ENCODE data around the gene WNT7A. TPM values are rescaled to one million over a fixed set of nuclear protein-coding genes. Genes with fewer than 3 reads are reported as not detected.

Gene WNT7A
- total RNA-seq, 2 donors from 2014 or later = 0.11 TPM; not detected in 1

- no peaks in the 10 kb centered on the region for H3K9me3 ChIP-seq
- no peak overlapping the region for H3K27ac ChIP-seq
- H3K4me3 ChIP-seq = no peak overlapping the region
- H3K27me3 ChIP-seq (replicated peaks; ENCODE audit: insufficient read depth) = no peaks in the 10 kb centered on the region
- no peaks in the 10 kb centered on the region for H3K4me1 ChIP-seq (replicated peaks)
- no peak for DNase-seq (ENCODE audit: low spot score)
- TF ChIP-seq CTCF (IDR thresholded peaks at IDR 0.05) (no peak), POLR2A (IDR thresholded peaks at IDR 0.05) (no peak), POLR2AphosphoS5 (IDR thresholded peaks at IDR 0.05) (no peak)
- 85% methylated on average over 5 of the region's 5 CpGs for WGBS
- intact Hi-C loops (cut with DNase I) = no loop called here
- no peaks in the 10 kb centered on the region for H3K36me3 ChIP-seq
These were observed 57.8 kb downstream of the WNT7A start for GRCh38 chr3:13822042-13822441.

- TF ChIP-seq CTCF (IDR thresholded peaks at IDR 0.05) (no peak), POLR2AphosphoS5 (IDR thresholded peaks at IDR 0.05) (no peak), POLR2A (IDR thresholded peaks at IDR 0.05) (no peak)
- Histone ChIP-seq H3K27ac (no peak overlapping the region), H3K36me3 (no peaks in the 10 kb centered on the region), H3K9me3 (no peaks in the 10 kb centered on the region), H3K4me3 (no peak overlapping the region), H3K4me1 (replicated peaks) (no peaks in the 10 kb centered on the region), H3K27me3 (replicated peaks; ENCODE audit: insufficient read depth) (no peaks in the 10 kb centered on the region)
- no peak for DNase-seq (ENCODE audit: low spot score)
- WGBS = 77% methylated on average over 3 of the region's 3 CpGs
- intact Hi-C loops (cut with DNase I) = no loop called here
These were observed 58.7 kb downstream of the WNT7A start for GRCh38 chr3:13821126-13821525.

GRCh38 chr3:13818919-13819318 is 61.0 kb downstream of the WNT7A start:
- no peaks in the 10 kb centered on the region for H3K4me1 ChIP-seq (replicated peaks)
- H3K27ac ChIP-seq = no peak overlapping the region
- no peaks in the 10 kb centered on the region for H3K27me3 ChIP-seq (replicated peaks; ENCODE audit: insufficient read depth)
- intact Hi-C loops (cut with DNase I) = no loop called here
- H3K4me3 ChIP-seq = no peak overlapping the region
- no peaks in the 10 kb centered on the region for H3K36me3 ChIP-seq
- TF ChIP-seq POLR2A (IDR thresholded peaks at IDR 0.05) (no peak), CTCF (IDR thresholded peaks at IDR 0.05) (no peak), POLR2AphosphoS5 (IDR thresholded peaks at IDR 0.05) (no peak)
- 85% methylated on average over 19 of the region's 30 CpGs for WGBS
- H3K9me3 ChIP-seq = no peaks in the 10 kb centered on the region
- DNase-seq (ENCODE audit: low spot score) = no peak

GRCh38 chr3:13815088-13815683 is 64.7 kb downstream of the WNT7A start:
- DNase-seq (ENCODE audit: low spot score) = no peak
- H3K36me3 ChIP-seq = no peaks in the 10 kb centered on the region
- 81% methylated on average over 3 of the region's 3 CpGs for WGBS
- intact Hi-C loops (cut with DNase I) = no loop called here
- no peak overlapping the region for H3K27ac ChIP-seq
- no peak overlapping the region for H3K4me3 ChIP-seq
- H3K9me3 ChIP-seq = no peaks in the 10 kb centered on the region
- no peaks in the 10 kb centered on the region for H3K4me1 ChIP-seq (replicated peaks)
- TF ChIP-seq CTCF (IDR thresholded peaks at IDR 0.05) (no peak), POLR2A (IDR thresholded peaks at IDR 0.05) (no peak), POLR2AphosphoS5 (IDR thresholded peaks at IDR 0.05) (no peak)
- no peaks in the 10 kb centered on the region for H3K27me3 ChIP-seq (replicated peaks; ENCODE audit: insufficient read depth)

GRCh38 chr3:13812034-13812471 is 67.8 kb downstream of the WNT7A start:
- no peak overlapping the region for H3K4me3 ChIP-seq
- no peaks in the 10 kb centered on the region for H3K4me1 ChIP-seq (replicated peaks)
- H3K27me3 ChIP-seq (replicated peaks; ENCODE audit: insufficient read depth) = no peaks in the 10 kb centered on the region
- no peak overlapping the region for H3K27ac ChIP-seq
- DNase-seq (ENCODE audit: low spot score) = no peak
- 54% methylated on average over 11 of the region's 11 CpGs for WGBS
- no peaks in the 10 kb centered on the region for H3K36me3 ChIP-seq
- intact Hi-C loops (cut with DNase I) = no loop called here
- no peaks in the 10 kb centered on the region for H3K9me3 ChIP-seq
- TF ChIP-seq CTCF (IDR thresholded peaks at IDR 0.05) (no peak), POLR2AphosphoS5 (IDR thresholded peaks at IDR 0.05) (no peak), POLR2A (IDR thresholded peaks at IDR 0.05) (no peak)

Measured in prostate gland (tissue), 2 donors.